Measurements from ENCODE around the gene PRKN.

PRKN gene

DNA sequence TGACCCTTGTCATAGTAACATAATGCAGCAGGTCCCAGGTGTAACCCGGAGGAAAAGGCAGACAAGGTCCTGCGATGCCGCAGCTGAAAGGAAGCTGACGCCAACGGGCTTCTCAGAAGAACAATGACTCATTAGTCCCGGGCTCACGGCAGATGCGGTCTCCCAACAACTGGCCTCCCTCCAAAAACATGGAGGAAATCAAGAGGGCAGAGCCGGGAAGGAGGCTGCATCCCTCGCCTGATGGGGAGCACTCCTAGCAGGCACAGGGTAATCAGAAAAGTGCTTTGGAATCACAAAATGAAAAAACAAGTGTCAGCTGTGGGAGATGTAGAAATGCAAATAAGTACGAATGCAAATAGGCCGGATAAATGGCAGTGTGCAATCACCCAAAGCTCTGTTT, 1288.5 kb downstream of the PRKN start:
- TF ChIP-seq, protein P1, sequence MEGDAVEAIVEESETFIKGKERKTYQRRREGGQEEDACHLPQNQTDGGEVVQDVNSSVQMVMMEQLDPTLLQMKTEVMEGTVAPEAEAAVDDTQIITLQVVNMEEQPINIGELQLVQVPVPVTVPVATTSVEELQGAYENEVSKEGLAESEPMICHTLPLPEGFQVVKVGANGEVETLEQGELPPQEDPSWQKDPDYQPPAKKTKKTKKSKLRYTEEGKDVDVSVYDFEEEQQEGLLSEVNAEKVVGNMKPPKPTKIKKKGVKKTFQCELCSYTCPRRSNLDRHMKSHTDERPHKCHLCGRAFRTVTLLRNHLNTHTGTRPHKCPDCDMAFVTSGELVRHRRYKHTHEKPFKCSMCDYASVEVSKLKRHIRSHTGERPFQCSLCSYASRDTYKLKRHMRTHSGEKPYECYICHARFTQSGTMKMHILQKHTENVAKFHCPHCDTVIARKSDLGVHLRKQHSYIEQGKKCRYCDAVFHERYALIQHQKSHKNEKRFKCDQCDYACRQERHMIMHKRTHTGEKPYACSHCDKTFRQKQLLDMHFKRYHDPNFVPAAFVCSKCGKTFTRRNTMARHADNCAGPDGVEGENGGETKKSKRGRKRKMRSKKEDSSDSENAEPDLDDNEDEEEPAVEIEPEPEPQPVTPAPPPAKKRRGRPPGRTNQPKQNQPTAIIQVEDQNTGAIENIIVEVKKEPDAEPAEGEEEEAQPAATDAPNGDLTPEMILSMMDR (IDR thresholded peaks at IDR 0.05; ENCODE audit: low read depth, low read length) = no peak
- DNase-seq (ENCODE audit: extremely low read depth, low read depth) = peak; percentile 79

GRCh38 chr6:161438430-161439030, 1289.0 kb downstream of the PRKN start:
- DNase-seq (ENCODE audit: extremely low read depth, low read depth) = no peak
- TF ChIP-seq, protein P1 (IDR thresholded peaks at IDR 0.05; ENCODE audit: low read depth, low read length) = no peak

DNA sequence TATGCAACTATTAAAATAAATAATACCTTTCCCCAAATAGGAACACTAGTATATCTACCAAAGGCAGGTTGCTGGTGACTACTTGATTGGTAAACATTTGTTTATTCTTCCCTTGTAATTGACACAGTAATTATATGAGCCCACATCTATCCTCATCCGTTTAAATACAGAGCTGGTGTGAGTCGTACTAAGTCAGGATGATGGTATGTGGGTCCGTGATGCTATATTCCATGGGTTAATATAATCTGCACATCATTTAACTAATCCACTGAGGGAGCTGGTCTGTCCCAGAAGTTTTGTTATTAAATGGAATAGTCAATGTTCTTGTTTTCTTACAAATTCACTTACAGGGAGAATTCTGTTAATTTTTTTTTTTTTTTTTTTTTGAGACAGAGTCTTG, 1289.7 kb downstream of the PRKN start:
- DNase-seq (ENCODE audit: extremely low read depth, low read depth) = no peak
- TF ChIP-seq, protein P1 (IDR thresholded peaks at IDR 0.05; ENCODE audit: low read depth, low read length) = no peak

DNA sequence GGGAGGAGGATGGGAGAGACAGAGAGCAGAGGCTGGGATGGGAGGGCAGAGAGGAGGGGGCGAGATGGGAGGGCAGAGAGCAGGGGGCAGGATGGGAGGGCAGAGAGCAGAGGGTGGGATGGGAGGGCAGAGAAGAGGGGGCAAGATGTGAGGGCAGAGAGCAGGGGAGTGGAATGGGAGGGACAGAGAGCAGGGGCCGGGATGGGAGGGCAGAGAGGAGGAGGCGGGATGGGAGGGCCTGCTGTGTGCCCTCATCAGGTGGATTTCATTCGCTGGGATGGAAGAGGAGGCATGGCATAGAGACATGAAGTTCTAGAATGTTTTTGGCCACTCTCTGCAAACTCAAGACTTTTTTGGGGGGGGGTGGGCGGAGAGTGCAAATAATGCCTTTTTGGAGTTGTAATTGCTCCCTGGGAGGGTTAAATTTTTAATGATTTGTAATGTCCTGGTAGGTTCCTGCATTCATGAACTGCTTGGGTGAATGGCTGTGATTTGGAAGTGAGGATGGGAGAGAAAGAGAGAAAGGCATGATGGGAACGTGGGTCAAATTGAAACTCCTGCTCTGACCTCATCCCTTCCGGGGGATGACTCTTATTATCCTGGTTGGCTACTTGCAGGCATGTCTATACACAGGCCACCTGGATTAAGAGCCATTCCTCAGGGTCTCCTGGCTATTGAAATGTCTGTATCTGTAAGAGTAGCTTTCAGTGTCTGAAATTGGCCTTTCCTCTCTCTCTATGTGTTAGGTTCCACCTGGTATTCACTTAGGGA, 1291.3 kb downstream of the PRKN start:
- no peak for DNase-seq (ENCODE audit: extremely low read depth, low read depth)
- TF ChIP-seq, protein P1 (IDR thresholded peaks at IDR 0.05; ENCODE audit: low read depth, low read length) = no peak

GRCh38 chr6:161435748-161436070, 1291.9 kb downstream of the PRKN start:
- TF ChIP-seq, protein P1 (IDR thresholded peaks at IDR 0.05; ENCODE audit: low read depth, low read length) = no peak

GRCh38 chr6:161434921-161435747, 1292.4 kb downstream of the PRKN start:
- DNase-seq (ENCODE audit: extremely low read depth, low read depth) = peak; percentile 93
- TF ChIP-seq, protein P1 (IDR thresholded peaks at IDR 0.05; ENCODE audit: low read depth, low read length) = no peak

More at GRCh38 chr6:161435748-161436070, 1291.9 kb downstream of the PRKN start:
- no peak for DNase-seq (ENCODE audit: extremely low read depth, low read depth)

DNA sequence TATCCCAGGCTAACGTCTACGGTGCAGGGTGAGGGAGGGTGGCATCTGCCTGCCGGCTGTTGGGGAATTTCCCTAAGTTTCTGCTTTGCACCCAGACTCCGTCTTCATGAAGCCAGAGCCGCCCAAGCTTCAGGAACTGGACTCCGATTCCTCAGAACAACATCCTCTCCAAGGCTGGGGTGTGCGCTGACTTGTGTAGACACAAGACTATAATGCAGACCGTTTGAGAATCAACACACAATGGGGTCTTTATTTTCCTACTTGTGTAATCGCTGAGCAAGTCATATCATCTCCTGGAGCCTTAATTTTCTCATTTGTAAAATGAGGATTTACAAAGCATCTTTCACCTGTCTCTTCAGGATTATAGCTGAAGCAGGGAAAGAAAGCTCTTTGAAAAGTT, 1293.2 kb downstream of the PRKN start:
- no peak for DNase-seq (ENCODE audit: extremely low read depth, low read depth)
- TF ChIP-seq, protein P1 (IDR thresholded peaks at IDR 0.05; ENCODE audit: low read depth, low read length) = no peak

Data from AG09319 (cell line).